Thymus (tissue), 11 donors: Measurements from ENCODE around the gene YIPF3. TPM values are rescaled to one million over a fixed set of nuclear protein-coding genes. Genes with fewer than 3 reads are reported as not detected.

Experiments
- DNase-seq, 9 donors: peaks; one replicate each; pipeline ENCODE4 v3.0.0-alpha.2; 2013; ENCODE audit warnings: low spot score in 9 of 9, low read depth in 6 of 9, missing footprints in 1 of 9
- H3K27ac ChIP-seq, 2 donors: one replicate each; pipeline ENCODE4 v1.5.1; 2013; ENCODE audit warnings: control low read depth in 1 of 2, low read depth in 1 of 2, low read length in 1 of 2, mild to moderate bottlenecking in 1 of 2, moderate library complexity in 1 of 2
- H3K27me3 ChIP-seq, 2 donors: one replicate each; pipeline ENCODE4 v1.5.1; 2013; ENCODE audit warnings: low read length in 1 of 2; ENCODE audit not compliant: control insufficient read depth in 2 of 2, insufficient read depth in 1 of 2
- H3K36me3 ChIP-seq, 2 donors: one replicate each; pipeline ENCODE4 v1.5.1; 2013; ENCODE audit warnings: low read length in 1 of 2, mild to moderate bottlenecking in 1 of 2, moderate library complexity in 1 of 2; ENCODE audit not compliant: control insufficient read depth in 2 of 2, insufficient read depth in 2 of 2
- H3K4me1 ChIP-seq, 2 donors: one replicate each; pipeline ENCODE4 v1.5.1; 2013; ENCODE audit warnings: low read length in 2 of 2; ENCODE audit not compliant: control insufficient read depth in 2 of 2, insufficient read depth in 2 of 2
- H3K4me3 ChIP-seq, 2 donors: one replicate each; pipeline ENCODE4 v1.5.1; 2013; ENCODE audit warnings: low read length in 2 of 2, control low read depth in 1 of 2, mild to moderate bottlenecking in 1 of 2
- H3K9me3 ChIP-seq, 2 donors: one replicate each; pipeline ENCODE4 v1.5.1; 2013; ENCODE audit warnings: low read length in 1 of 2, mild to moderate bottlenecking in 1 of 2; ENCODE audit not compliant: control insufficient read depth in 2 of 2, insufficient read depth in 1 of 2
- WGBS: extraction: QIAGEN DNeasy Blood & Tissue Kit; methylation state at CpG from one replicate; pipeline ENCODE4 v1.1.7; 2013; 5-methylcytosine and 5-hydroxymethylcytosine counted together
- polyA plus RNA-seq: library from polyadenylated mRNA; stranded (reverse); fragments of 200-250 nt; gene quantifications from one replicate; pipeline ENCODE4 v1.2.3, GENCODE V29; 2013
- total RNA-seq: library from RNA; stranded (reverse); fragments of 120-200 nt; gene quantifications from one replicate; pipeline ENCODE4 v1.2.4, GENCODE V29; 2013
- donor health status: healthy.

Gene YIPF3
- total and polyA plus RNA-seq, 2 donors = 47.1 to 62.0 TPM

DNA sequence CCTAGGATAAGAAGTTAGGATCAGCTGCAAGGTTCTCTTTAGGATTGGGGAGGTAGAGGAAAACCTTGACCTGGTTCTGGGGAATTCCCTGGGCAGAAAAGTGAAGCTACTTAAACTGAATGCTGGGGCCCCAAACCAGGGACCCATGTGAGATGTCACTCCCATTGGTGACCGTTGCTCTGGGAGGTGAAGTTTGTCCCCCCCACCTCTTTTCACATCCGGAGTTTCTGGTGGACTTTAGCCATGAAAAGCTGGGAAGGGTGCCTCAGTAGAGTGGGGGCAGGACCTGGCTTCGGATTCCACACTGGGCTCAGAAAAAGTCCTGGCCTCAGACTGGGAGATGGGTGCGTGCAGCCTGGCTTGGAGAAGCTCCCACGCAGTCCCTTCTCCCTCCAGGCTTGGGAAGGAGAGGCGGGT is 26.2 kb downstream of the YIPF3 start:
- Histone ChIP-seq H3K4me3 (no peak overlapping the region), H3K9me3 (no peaks in the 10 kb centered on the region), H3K27ac (no peak overlapping the region), H3K27me3 (no peaks in the 10 kb centered on the region), H3K36me3 (peaks cover 11 to 16% of the 10 kb centered on the region in 2 donors), H3K4me1 (peaks cover 0 to 12% of the 10 kb centered on the region in 2 donors)
- 97% methylated on average over 6 of the region's 6 CpGs for WGBS
- DNase-seq = no peak

DNA sequence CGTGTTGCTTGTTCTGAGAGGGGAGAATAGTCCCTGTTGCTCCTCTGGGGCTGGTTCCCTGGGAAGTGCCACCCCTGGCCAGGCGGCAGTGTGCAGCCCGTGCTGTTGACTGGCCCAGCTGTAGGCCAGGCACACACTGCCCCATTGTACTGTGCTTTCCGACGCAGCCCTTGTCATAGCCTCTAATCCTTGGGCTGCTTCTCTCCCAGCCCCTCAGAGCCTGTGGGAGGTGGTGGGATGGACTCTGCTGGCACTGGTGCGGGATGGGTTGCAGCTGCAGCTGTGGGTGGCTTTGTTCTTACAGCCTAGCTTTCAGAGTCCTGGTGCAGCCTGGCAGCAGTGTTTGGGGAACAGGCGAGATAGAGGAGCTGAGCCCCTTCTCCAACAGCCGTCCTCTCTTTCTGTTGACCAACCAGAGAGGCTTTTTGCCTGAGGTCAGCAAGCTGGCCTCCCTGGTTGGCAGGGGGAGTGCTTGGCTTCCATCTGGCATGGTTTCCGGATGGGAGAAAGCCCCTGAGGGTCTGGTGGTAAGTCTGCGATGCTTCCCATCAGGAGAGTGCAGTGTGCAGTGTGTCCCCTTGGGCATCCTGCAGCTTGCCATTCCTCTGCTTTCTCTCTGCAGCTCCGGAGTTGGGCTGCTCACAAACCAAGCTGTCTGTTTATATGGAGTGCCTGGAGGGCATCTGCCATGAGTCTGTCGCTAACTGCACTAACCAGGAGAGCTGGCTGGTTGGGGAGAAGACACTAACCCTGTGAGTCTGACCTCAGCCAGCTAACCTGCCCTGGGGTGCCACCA is 27.3 kb downstream of the YIPF3 start:
- Histone ChIP-seq H3K36me3 (peaks cover 11 to 16% of the 10 kb centered on the region in 2 donors), H3K27ac (no peak overlapping the region), H3K27me3 (no peaks in the 10 kb centered on the region), H3K4me3 (no peak overlapping the region), H3K9me3 (no peaks in the 10 kb centered on the region), H3K4me1 (peaks cover 0 to 4% of the 10 kb centered on the region in 2 donors)
- WGBS = 96% methylated on average over 12 of the region's 12 CpGs
- no peak for DNase-seq

DNA sequence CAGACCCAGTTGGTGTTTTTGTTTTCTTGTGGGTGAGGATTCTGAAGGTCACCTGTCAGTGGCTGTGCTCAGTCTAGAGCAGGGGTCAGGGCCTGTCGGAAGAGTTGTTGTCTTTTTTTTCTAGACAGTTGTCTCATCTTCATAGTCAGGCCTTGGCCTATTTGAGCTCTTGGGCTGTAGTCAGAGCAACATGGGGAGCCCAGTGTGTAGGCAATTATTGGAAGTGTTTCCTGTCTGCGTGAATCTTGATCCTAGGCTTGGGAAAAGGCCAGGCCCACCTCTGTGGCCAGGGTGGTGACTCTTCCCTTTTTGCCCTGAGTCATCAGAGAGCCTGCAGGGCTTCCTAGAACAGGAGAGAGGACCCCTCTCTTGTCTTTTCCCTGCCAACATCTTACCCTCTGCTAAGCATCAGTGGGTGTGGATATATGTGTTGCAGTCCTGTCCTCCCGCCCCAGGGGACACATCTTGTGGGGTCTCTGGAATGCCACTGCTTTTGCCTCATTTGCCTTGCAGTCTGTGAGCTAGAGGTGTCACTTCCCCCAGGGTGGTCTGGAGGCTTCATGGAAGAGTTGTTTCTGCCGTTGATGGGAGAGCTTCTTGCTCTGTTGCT is 28.0 kb downstream of the YIPF3 start:
- Histone ChIP-seq H3K27ac (no peak overlapping the region), H3K4me3 (no peak overlapping the region), H3K9me3 (no peaks in the 10 kb centered on the region), H3K4me1 (peaks cover 0 to 4% of the 10 kb centered on the region in 2 donors), H3K27me3 (no peaks in the 10 kb centered on the region), H3K36me3 (peaks cover 12 to 16% of the 10 kb centered on the region in 2 donors)
- WGBS = 92% methylated on average over 4 of the region's 4 CpGs
- DNase-seq = no peak

DNA sequence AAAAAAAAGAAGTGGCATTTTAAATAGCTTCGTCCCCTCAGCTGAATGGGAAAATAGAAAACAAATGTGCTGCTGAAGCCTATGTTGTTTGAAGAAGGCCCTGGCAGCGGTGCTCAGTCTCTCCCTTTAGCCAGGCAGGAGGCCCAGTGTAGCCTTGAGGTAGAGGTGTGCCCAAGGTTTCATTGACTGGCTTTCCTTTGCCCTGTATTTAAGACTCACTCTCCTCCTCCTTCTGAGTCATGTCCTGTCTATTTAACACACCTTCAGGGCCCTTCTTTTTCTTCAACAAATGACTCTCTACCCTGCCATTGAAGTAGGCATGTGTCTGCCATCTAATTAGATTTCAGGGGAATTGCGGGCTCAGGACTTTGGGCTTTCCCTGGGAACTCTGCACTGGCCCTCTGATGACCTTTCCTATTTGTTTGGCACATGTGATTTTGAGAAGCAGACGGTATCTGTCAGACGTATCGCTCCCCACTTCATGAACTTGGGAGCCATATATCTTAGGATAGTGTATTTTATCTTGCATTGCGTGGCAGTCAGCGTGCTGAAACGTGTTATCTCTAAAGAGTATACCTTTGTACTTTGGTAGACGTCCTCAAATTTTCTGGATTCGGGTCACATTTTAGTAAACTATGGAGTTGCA is 35.0 kb downstream of the YIPF3 start:
- Histone ChIP-seq H3K36me3 (peaks cover 4 to 7% of the 10 kb centered on the region in 2 donors), H3K27ac (peak overlapping the region in 1 of 2 donors; percentile 11), H3K4me1 (peaks cover 6 to 15% of the 10 kb centered on the region in 2 donors), H3K27me3 (no peaks in the 10 kb centered on the region), H3K4me3 (no peak overlapping the region), H3K9me3 (no peaks in the 10 kb centered on the region)
- 98% methylated on average over 11 of the region's 11 CpGs for WGBS
- no peak for DNase-seq

DNA sequence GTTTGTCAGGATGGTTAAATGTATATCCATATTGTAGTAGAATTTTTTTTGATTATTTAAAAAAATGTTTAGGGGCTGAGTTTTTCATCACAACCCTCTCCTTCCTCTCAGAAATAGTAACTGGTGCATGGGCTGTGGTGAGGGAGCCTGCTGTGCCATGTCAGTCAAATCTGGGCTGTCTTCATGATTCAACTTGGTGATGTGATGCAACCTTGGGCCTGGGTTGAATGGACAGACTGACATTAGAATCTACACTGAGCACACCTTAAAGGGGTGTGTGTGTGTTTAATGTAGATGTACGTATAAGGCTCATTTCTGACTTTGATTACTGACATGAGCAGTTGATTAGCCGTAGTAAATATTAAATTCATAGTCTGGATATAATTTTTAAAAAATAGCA is 35.7 kb downstream of the YIPF3 start:
- no peaks in the 10 kb centered on the region for H3K27me3 ChIP-seq
- peaks cover 4 to 7% of the 10 kb centered on the region in 2 donors for H3K36me3 ChIP-seq
- no peak overlapping the region for H3K4me3 ChIP-seq
- H3K4me1 ChIP-seq = peaks cover 6 to 16% of the 10 kb centered on the region in 2 donors
- H3K9me3 ChIP-seq = no peaks in the 10 kb centered on the region
- no peak for DNase-seq
- H3K27ac ChIP-seq = no peak overlapping the region
- WGBS = 98% methylated on average over 2 of the region's 2 CpGs

DNA sequence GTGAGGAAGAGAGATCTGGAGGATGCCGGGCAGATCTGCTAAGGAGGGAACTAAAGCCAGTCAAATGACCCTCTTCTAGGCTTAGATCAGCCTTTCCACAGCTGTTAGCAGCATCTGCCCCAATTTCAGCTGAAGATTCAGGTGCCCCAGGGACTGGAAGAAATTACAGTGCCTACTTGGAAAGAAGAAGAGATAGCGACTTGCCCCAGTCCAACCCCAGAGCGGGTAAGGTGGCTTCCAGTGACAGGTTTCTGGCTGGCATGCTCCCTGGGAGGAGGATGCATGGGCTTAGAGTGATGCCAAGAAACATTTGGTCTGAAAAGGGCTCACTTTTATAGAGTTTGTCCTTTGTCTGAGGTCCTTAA is 38.7 kb downstream of the YIPF3 start:
- 37% methylated on average over 3 of the region's 3 CpGs for WGBS
- H3K36me3 ChIP-seq = peaks cover 0 to 5% of the 10 kb centered on the region in 2 donors
- peak overlapping the region; percentile 75 to 85 for H3K4me3 ChIP-seq
- H3K4me1 ChIP-seq = peaks cover 6 to 16% of the 10 kb centered on the region in 2 donors
- H3K27ac ChIP-seq = peak overlapping the region; percentile 46 to 85
- no peaks in the 10 kb centered on the region for H3K27me3 ChIP-seq
- DNase-seq = peak in 2 of 9 donors; percentile 19 to 39
- H3K9me3 ChIP-seq = no peaks in the 10 kb centered on the region

DNA sequence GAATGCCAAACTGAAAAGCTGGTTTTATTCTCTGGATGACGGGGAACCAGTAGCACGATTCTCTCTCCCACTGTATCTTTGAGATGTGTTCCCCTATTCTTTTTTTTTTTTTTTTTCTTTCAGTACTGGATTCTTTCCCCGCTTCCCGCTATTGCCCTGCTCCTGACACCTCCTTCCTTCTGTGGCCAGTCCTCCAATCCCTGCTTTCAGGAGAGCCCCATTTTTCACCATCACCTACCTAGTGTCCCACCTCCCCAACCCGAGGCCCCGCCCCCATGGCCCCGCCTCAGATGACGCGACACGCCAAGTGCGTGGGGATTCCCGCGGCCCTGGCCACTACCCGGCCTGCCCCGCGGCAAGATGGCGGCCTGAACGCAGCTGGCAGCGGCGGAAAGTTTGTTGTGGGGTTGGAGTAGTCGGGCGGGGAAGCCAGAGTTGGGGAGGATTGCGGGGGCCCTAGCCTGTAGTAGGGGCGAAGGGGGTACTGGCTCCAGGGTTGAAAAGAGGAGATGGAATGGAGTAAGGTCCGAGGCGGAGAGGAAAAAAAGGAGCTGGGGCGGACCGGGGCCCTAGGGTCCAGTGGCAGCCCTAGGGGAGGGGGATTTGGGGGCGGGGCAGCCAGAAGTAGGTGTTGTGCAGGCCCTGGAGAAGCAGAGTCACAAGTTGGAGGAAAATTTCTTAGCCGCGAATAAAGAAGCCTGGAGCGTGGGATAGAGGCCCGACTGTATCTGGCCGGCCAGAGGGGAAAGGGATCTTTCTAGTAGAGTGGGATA is 39.3 kb downstream of the YIPF3 start, which contains the start of gene TJAP1:
TJAP1 (plus strand) TSS at position 336 of the 773 bp plus-strand sequence. CDS start 21,432 bp downstream, outside the sequence.
- Histone ChIP-seq H3K4me1 (peaks cover 6 to 16% of the 10 kb centered on the region in 2 donors), H3K4me3 (peak within 1 kb of the TSS; percentile 75 to 85), H3K27ac (peak within 1 kb of the TSS; percentile 85 to 87), H3K9me3 (no peaks in the 10 kb centered on the region), H3K27me3 (peaks cover 0 to 1% of the 10 kb centered on the region in 2 donors), H3K36me3 (peaks cover 0 to 5% of the 10 kb centered on the region in 2 donors)
- WGBS = 2% methylated on average over 34 of the region's 34 CpGs
- peak; percentile 60 to 93 (median 83) for DNase-seq

DNA sequence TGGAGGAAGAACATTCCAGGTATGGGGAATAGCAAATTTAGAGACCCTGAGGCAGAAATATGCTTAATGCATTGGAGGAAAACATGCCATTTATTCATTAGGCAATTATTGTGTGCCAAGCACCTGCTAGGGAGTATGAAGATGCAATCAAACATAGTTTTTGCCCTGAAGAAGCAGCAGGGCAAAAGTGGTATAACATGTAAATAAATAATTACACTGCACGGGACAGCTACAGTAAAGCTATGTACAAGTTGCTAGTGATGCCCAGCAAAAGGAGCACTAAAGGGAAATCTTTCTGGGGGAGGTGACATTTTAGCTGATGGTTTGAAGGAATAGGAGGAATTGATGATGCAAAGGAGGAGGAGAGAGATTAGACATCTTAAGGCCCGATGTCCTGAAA is 40.0 kb downstream of the YIPF3 start:
- H3K36me3 ChIP-seq = no peaks in the 10 kb centered on the region
- DNase-seq = peak in 1 of 9 donors; percentile 8
- H3K4me3 ChIP-seq = peak overlapping the region; percentile 75 to 85
- WGBS = 48% methylated on average over 2 of the region's 2 CpGs
- no peak overlapping the region for H3K27ac ChIP-seq
- H3K4me1 ChIP-seq = peaks cover 6 to 16% of the 10 kb centered on the region in 2 donors
- H3K9me3 ChIP-seq = no peaks in the 10 kb centered on the region
- H3K27me3 ChIP-seq = peaks cover 0 to 2% of the 10 kb centered on the region in 2 donors
